Stimulated activated CD4-positive, alpha-beta T cell treated with anti-CD3 and anti-CD28 coated beads, Interleukin-4, amount 100 ng/mL, for 4 hours (primary cell): ENCODE data around the gene TOR1A.
A peak's percentile ranks its signal among the peaks of the same experiment; 100 is the strongest.
"Not testable (repeated sequence)": the region's sequence is repeated elsewhere in the genome, so short reads cannot be mapped to it uniquely, and the experiment has no call there.

ENCODE experiments used
- DNase-seq, 2 experiments: peaks; one replicate each; pipeline ENCODE4 v3.0.0-alpha.2; 2020

The TOR1A gene

GRCh38 chr9:129816501-129817435, 7.2 kb downstream of the TOR1A start:
- no peak for DNase-seq

- no peak for DNase-seq
Observed at GRCh38 chr9:129815278-129815677, 8.7 kb downstream of the TOR1A start.

- DNase-seq: no peak
Observed at GRCh38 chr9:129814432-129815223, 9.3 kb downstream of the TOR1A start.

- DNase-seq: no peak
Observed at GRCh38 chr9:129813661-129814060, 10.3 kb downstream of the TOR1A start.

GRCh38 chr9:129812385-129812784, 11.6 kb downstream of the TOR1A start:
- no peak for DNase-seq

- DNase-seq: no peak
Observed at GRCh38 chr9:129811967-129812363, 12.0 kb downstream of the TOR1A start.

- no peak for DNase-seq
Observed at GRCh38 chr9:129810788-129811187, 13.1 kb downstream of the TOR1A start.

GRCh38 chr9:129810116-129810515, 13.8 kb downstream of the TOR1A start:
- no peak for DNase-seq

- no peak for DNase-seq
Observed at GRCh38 chr9:129809346-129809745, 14.6 kb downstream of the TOR1A start.

- no peak for DNase-seq
Observed at GRCh38 chr9:129806061-129806460, 17.9 kb downstream of the TOR1A start.

GRCh38 chr9:129803676-129804060, 20.3 kb downstream of the TOR1A start:
- DNase-seq: no peak

- peak; percentile 91 to 93 for DNase-seq
Observed at GRCh38 chr9:129802833-129803675, 20.9 kb downstream of the TOR1A start, which contains the start of gene TOR1B. Gene TOR1B (plus strand): TSS chr9:129803184. CDS start chr9:129803213, 29 bp downstream.

- no peak for DNase-seq
Observed at GRCh38 chr9:129801504-129801903, 22.4 kb downstream of the TOR1A start.

GRCh38 chr9:129798973-129799372, 25.0 kb downstream of the TOR1A start:
- DNase-seq: no peak

GRCh38 chr9:129796029-129796428, 27.9 kb downstream of the TOR1A start:
- DNase-seq: not testable (repeated sequence)

GRCh38 chr9:129794549-129794948, 29.4 kb downstream of the TOR1A start:
- DNase-seq: no peak

GRCh38 chr9:129786481-129786880, 37.5 kb downstream of the TOR1A start:
- no peak for DNase-seq

- DNase-seq: no peak
Observed at GRCh38 chr9:129785866-129786265, 38.1 kb downstream of the TOR1A start.

- DNase-seq: not testable (repeated sequence)
Observed at GRCh38 chr9:129784970-129785369, 39.0 kb downstream of the TOR1A start.

- DNase-seq: peak; percentile 63 to 64
Observed at GRCh38 chr9:129783516-129784361, 40.2 kb downstream of the TOR1A start.

- DNase-seq: no peak
Observed at GRCh38 chr9:129781981-129782380, 42.0 kb downstream of the TOR1A start.

GRCh38 chr9:129781131-129781530, 42.8 kb downstream of the TOR1A start:
- no peak for DNase-seq
